ENCODE measurements around the gene SIPA1. TPM values are rescaled to one million over a fixed set of nuclear protein-coding genes. Genes with fewer than 3 reads are reported as not detected.
A peak's percentile ranks its signal among the peaks of the same experiment; 100 is the strongest.

SIPA1 gene
- total and polyA plus RNA-seq, 2 of the 13 experiments (the other 11 are each of a cell fraction or from before 2014, with no cell fraction given): 5.8 to 7.7 TPM

- TF ChIP-seq ZSCAN5A (CRISPR knock-in tag; IDR thresholded peaks at IDR 0.05; ENCODE audit: borderline replicate concordance) (0 out of 2 replicates have a peak, but pooled peaks have one; percentile 39), NCOR1 (IDR thresholded peaks at IDR 0.05; ENCODE audit: borderline replicate concordance, low read length) (peak; percentile 77; the same call in 1 of the 2 replicates), STAT6 (CRISPR knock-in tag; IDR thresholded peaks at IDR 0.05; ENCODE audit: borderline replicate concordance) (no peak), SIX1 (CRISPR knock-in tag; IDR thresholded peaks at IDR 0.05; ENCODE audit: borderline replicate concordance) (no peak), ZNF720 (CRISPR knock-in tag; IDR thresholded peaks at IDR 0.05) (no peak), ZNF609 (CRISPR knock-in tag; IDR thresholded peaks at IDR 0.05; ENCODE audit: borderline replicate concordance) (0 out of 2 replicates have a peak, but pooled peaks have one; percentile 7), PRMT3 (CRISPR knock-in tag; IDR thresholded peaks at IDR 0.05; ENCODE audit: borderline replicate concordance, low read depth) (no peak), NR2F2 (IDR thresholded peaks at IDR 0.05; ENCODE audit: borderline replicate concordance, low read depth) (no peak), ZNF614 (CRISPR knock-in tag; IDR thresholded peaks at IDR 0.05; ENCODE audit: borderline replicate concordance) (no peak), NBN (conservative IDR thresholded peaks at IDR 0.05) (no peak), SMYD3 (CRISPR knock-in tag; IDR thresholded peaks at IDR 0.05) (no peak), ZIK1 (CRISPR knock-in tag; IDR thresholded peaks at IDR 0.05; ENCODE audit: borderline replicate concordance, low read depth) (no peak), ZBTB46 (CRISPR knock-in tag; IDR thresholded peaks at IDR 0.05; ENCODE audit: borderline replicate concordance) (no peak), PRDM10 (CRISPR knock-in tag; IDR thresholded peaks at IDR 0.05; ENCODE audit: low read depth) (peak; percentile 9; the same call in 1 of the 2 replicates)
Measured at GRCh38 chr11:65616575-65617001, 21.3 kb upstream of the SIPA1 start (continued).
